Stimulated activated naive CD8-positive, alpha-beta T cell treated with anti-CD3 and anti-CD28 coated beads, Interleukin-15, Interleukin-2, amounts not matched to agents 100 U/mL and 50 U/mL, for 24 hours (primary cell): ENCODE measurements around the gene P2RY12.
A peak's percentile ranks its signal among the peaks of the same experiment; 100 is the strongest.

ENCODE experiments used
- ATAC-seq: fragments of 150-1000 bp; cut with Tn5 transposase; one replicate; pipeline ENCODE4 v1.10.0; 2021
- DNase-seq: peaks from one replicate; pipeline ENCODE4 v3.0.0; 2021

P2RY12 gene

DNA sequence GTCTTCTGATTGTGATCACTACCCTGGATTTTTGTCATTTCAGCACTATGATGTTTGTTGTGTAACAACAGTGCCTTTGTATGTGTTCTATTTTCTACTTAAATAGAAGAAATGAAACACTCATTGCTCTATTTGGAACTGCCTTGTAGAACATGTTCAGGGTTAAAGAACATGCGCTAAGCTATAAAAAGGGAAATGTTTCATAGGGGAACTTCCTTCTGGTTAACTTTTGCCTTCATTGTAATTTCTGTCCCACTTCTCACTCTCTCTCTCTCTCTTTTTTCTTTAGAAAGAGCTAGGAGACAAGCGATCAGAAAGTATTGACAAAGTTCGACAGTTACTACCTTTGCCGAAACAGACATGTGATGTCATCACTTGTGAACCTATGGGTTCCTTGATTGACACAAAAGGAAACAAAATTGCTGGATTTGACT is at the start of gene P2RY12:
TSS of gene P2RY12 (minus strand) at position 13 of the 434 bp plus-strand sequence. CDS start 45,908 bp downstream, outside the sequence.
- ATAC-seq: no peak
- DNase-seq: no peak

DNA sequence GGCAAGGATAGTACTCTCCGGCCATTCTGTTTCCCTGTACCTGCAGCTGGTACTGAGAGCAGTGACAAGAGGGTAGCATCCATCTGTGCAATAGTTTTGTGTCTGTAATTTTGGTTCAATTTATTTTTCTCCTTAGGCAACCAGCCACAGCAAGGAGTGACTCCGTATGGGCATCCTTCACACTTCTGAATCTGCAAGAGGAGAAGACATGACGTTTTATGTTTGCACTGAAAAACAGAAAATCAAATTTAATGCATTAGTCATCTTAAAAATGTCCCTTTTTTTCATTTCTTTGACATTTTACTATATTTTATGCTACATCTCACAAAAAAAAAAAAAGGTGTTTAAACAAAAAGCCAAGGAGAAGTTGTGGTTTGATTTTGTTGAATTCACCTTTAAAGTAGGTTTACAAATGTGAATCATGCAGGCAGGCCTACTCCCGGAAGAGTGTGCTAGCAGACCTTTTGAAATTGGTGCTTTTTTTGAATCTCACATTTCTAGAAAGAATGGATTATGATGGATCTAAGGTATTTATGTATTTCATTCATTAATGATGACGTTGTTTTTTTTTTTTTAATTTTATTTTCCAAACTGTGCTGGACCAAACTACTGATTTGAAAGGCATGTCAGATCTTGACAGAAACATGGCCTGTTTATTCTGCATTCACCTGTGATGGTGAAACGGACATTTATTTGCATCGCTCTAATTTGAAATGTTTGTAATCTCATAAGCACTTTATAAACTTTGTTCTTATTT is 48.2 kb upstream of the P2RY12 start:
- no peak for DNase-seq
- ATAC-seq: no peak

- no peak for ATAC-seq
- no peak for DNase-seq
Measured at GRCh38 chr3:151431940-151432339, 47.4 kb upstream of the P2RY12 start.

- no peak for DNase-seq
- ATAC-seq: no peak
Measured at GRCh38 chr3:151430821-151431484, 46.4 kb upstream of the P2RY12 start.

- ATAC-seq (no peak), DNase-seq (no peak)
Measured at GRCh38 chr3:151428386-151428785, 43.8 kb upstream of the P2RY12 start.

DNA sequence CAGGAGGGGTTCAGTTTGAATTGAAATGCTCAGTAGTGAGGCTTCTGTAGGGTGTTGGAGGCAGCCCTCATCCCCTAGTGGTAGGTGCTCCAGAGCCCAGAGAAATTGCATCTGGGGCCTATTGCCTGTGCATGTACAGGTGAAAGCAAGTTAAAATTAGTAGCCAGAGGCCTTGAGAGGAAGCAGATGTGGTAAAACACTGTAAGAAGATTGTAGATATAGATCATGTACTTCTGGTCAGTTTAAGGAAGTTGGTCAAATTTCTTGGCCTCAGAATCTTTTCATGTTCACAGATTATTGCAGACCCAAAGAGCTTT is 41.7 kb upstream of the P2RY12 start:
- ATAC-seq: peak; percentile 32
- DNase-seq: no peak

GRCh38 chr3:151425627-151426340 is 41.2 kb upstream of the P2RY12 start:
- ATAC-seq (no peak), DNase-seq (no peak)

DNA sequence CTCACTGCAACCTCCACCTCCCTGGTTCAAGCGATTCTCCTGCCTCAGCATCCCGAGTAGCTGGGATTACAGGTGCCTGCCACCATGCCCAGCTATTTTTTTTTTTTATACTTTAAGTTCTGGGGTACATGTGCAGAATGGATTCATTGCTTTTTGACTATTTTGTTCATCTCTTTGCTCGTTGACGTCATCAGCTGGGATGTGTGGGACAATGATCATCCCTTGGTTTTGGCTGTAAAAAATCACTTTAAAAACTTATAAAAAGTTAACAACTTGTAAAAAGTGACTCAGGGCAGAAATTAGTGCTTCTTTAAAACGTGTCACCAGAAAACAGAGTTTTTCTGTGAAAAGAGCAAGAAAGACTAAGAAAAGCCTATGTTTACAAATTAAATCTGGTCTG is 38.5 kb upstream of the P2RY12 start:
- DNase-seq (no peak), ATAC-seq (no peak)

DNA sequence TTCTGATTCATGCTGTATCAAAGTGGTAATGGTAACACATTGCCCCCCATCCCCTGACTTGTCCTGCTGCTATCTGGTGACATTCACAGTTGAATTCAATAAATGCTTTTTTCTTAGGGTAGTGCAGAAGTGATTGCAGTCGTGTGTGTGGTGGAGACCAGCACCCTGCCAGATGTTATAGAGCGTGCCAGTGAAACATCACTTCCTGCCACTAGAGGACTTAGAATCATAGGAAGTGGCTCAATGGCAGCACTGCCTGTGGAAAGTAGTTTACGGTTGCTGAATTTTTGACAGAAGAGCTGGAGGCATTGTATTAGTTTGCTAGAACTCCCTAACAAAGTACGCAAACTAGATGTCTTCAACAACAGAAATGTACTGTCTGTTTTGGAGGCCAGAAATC is 37.4 kb upstream of the P2RY12 start:
- DNase-seq (no peak), ATAC-seq (no peak)

GRCh38 chr3:151419806-151420205 is 35.3 kb upstream of the P2RY12 start:
- no peak for ATAC-seq
- DNase-seq: no peak

DNA sequence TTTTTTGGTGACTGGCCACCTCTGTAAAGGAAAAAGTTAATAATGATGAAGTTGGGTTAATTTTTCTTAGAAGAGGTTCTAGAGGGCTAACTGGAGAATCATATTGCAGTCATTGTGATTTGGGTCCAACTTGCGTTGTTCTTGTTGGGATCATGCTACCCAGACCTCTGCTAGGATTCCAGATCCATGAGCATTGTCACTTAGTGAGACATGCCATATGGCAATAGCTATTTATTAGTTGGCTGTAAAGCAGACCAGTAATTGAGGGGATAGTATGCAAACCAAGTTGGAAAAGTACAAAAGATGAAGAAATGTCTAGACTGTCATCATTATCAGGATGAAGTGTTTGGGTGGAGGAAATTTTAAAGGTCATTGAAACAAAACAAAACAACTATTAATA is 30.7 kb upstream of the P2RY12 start:
- ATAC-seq (no peak), DNase-seq (no peak)

- ATAC-seq (no peak), DNase-seq (no peak)
Measured at GRCh38 chr3:151412989-151413388, 28.4 kb upstream of the P2RY12 start.

GRCh38 chr3:151410891-151411559 is 26.5 kb upstream of the P2RY12 start:
- DNase-seq: no peak

GRCh38 chr3:151407928-151408327 is 23.4 kb upstream of the P2RY12 start:
- ATAC-seq (no peak), DNase-seq (no peak)

More at GRCh38 chr3:151410891-151411559, 26.5 kb upstream of the P2RY12 start:
- no peak for ATAC-seq

DNA sequence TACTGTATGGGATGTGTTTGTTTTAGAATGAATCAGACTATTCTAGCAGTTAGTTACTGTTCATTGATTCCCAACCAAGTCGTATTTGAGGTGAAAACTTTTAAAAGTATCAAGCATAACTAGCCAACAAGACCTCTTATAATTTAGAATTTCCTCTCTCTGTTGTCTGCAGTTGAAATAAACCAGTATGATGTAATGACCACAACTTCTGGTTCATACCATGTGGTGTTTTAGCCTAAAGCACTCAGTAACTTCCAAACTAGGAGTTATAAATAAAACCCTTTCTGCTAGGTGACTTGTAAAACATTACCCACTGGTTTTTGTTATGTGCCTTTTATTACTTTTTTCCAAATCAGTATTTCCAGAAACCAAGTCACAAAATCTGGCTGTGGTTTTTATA is 19.8 kb upstream of the P2RY12 start:
- ATAC-seq (no peak), DNase-seq (no peak)

DNA sequence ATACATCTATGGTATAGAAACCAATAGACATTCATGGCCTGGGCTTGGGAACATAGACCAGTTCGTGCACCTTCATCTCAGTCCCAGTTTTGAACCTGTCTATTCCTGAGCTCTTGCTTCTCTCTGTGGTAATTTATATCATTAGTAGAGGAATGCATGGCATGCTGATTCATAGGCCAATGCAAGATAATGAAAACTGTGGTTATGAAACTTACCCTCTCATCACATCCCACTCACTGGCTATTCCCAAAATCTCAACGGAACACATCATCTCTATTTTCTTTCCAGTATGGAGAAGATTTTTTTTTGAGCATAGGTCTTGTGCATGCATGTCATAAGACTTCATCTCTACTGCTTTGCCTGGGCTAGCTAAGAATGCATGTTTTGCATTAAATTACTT is 18.7 kb upstream of the P2RY12 start:
- DNase-seq (no peak), ATAC-seq (no peak)

GRCh38 chr3:151402349-151402748 is 17.8 kb upstream of the P2RY12 start:
- ATAC-seq (no peak), DNase-seq (no peak)

GRCh38 chr3:151400341-151400740 is 15.8 kb upstream of the P2RY12 start:
- ATAC-seq (no peak), DNase-seq (no peak)

- ATAC-seq (no peak), DNase-seq (no peak)
Measured at GRCh38 chr3:151398895-151399294, 14.3 kb upstream of the P2RY12 start.

DNA sequence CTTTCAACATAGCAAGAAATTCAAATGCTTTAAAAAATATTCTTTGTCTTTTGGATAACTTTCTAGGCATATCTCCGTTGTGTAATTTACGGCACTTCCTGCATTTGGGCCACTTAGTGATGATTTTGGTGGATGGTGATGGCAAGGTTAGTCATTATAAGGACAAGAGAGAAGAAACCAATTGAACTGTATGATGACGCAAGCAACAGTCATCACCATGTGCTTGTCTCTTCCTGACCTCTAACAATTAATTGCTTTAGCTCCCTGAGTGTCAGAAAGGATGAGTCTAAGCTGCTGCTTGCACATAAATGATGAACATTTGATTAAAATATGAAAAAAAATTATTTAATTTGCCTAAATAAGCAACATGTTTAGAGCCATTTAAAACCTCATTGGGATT is 11.3 kb upstream of the P2RY12 start:
- ATAC-seq: no peak

DNA sequence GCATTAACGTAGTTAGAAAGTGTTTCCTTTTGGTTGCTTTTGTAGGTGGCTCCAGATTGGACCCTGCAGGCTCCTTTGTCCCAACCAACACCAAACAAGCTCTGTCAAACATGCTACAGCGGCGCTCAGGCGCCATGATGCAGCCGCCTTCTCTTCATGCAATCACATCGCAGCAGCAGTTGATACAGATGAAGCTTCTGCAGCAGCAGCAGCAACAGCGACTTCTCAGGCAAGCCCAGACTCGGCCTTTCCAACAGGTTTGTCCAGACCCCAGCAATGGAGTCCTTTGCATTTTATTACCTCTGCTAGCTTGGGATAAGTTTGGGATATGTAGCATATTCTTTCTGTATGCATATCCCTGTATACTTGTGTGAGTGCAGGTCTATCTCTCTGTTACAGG is 10.1 kb upstream of the P2RY12 start:
- no peak for DNase-seq
- no peak for ATAC-seq

More for the DNA sequence above, 11.3 kb upstream of the P2RY12 start:
- DNase-seq: no peak

- ATAC-seq: no peak
Measured at GRCh38 chr3:151393941-151394340, 9.4 kb upstream of the P2RY12 start.

More at GRCh38 chr3:151393941-151394340, 9.4 kb upstream of the P2RY12 start:
- DNase-seq: no peak
